Nephron (organoid): Measurements from ENCODE around the gene ZNF341.

Experiments used
- H3K27ac Mint-ChIP-seq, 3 experiments: 2 replicates each; pipeline ENCODE4 v1.8.0; 2020; ENCODE audit warnings: mixed read lengths in 3 of 3, mild to moderate bottlenecking in 2 of 3, moderate library complexity in 1 of 3
- H3K27me3 Mint-ChIP-seq: 2 replicates; pipeline ENCODE4 v1.8.0; 2021; ENCODE audit warnings: low read depth, mild to moderate bottlenecking, moderate library complexity, mixed read lengths
- H3K36me3 Mint-ChIP-seq: 2 replicates; pipeline ENCODE4 v1.8.0; 2020; ENCODE audit warnings: low read depth, mixed read lengths
- H3K4me1 Mint-ChIP-seq: 2 replicates; pipeline ENCODE4 v1.8.0; 2020; ENCODE audit warnings: mixed read lengths
- H3K4me3 Mint-ChIP-seq, 3 experiments: 2 replicates each; pipeline ENCODE4 v1.8.0; 2020; ENCODE audit warnings: mild to moderate bottlenecking in 3 of 3, mixed read lengths in 3 of 3, moderate library complexity in 2 of 3
- H3K9me3 Mint-ChIP-seq: 2 replicates; pipeline ENCODE4 v1.8.0; 2020; ENCODE audit warnings: mixed read lengths
- TF ChIP-seq, protein P1 (sequence below), 3 experiments: fragments of 200-600 bp; sonication (generic); IDR thresholded peaks; one replicate each; pipeline ENCODE4 v1.5.0; 2021; ENCODE audit warnings: antibody characterized with exemption in 3 of 3; ENCODE audit not compliant: unreplicated experiment in 3 of 3

ZNF341 gene

DNA sequence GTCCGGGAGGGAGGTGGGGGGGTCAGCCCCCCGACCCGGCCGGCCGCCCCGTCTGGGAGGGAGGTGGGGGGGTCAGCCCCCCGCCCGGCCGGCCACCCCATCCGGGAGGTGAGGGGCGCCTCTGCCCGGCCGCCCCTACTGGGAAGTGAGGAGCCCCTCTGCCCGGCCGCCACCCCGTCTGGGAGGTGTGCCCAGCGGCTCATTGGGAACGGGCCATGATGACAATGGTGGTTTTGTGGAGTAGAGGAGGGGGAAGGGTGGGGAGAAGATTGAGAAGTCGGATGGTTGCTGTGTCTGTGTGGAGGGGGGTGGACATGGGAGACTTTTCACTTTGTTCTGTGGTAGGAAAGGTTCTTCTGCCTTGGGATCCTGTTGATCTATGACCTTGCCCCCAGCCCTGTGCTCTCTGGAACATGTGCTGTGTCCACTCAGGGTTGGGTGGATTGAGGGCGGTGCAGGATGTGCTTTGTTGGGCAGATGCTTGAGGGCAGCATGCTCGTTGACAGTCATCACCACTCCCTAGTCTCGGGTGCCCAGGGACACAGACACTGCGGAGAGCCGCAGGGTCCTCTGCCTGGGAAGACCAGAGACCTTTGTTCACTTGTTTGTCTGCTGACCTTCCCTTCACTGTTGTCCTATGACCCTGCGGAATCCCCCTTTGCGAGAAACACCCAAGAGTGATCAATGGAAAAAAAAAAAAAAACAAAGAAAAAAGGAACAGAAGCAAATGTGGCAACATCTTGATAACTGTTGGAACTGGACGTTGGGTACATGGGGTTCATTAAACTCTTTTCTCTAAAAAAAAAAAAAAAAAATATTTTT lies 30.0 kb upstream of the ZNF341 start:
- TF ChIP-seq, protein P1, sequence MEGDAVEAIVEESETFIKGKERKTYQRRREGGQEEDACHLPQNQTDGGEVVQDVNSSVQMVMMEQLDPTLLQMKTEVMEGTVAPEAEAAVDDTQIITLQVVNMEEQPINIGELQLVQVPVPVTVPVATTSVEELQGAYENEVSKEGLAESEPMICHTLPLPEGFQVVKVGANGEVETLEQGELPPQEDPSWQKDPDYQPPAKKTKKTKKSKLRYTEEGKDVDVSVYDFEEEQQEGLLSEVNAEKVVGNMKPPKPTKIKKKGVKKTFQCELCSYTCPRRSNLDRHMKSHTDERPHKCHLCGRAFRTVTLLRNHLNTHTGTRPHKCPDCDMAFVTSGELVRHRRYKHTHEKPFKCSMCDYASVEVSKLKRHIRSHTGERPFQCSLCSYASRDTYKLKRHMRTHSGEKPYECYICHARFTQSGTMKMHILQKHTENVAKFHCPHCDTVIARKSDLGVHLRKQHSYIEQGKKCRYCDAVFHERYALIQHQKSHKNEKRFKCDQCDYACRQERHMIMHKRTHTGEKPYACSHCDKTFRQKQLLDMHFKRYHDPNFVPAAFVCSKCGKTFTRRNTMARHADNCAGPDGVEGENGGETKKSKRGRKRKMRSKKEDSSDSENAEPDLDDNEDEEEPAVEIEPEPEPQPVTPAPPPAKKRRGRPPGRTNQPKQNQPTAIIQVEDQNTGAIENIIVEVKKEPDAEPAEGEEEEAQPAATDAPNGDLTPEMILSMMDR (IDR thresholded peaks at IDR 0.05; ENCODE audit: unreplicated experiment in 3 of 3): no peak
- Mint-ChIP-seq H3K9me3 (peaks cover 13% of the 10 kb centered on the region), H3K27me3 (peaks cover 3% of the 10 kb centered on the region), H3K4me3 (no peak overlapping the region), H3K36me3 (peaks cover 4% of the 10 kb centered on the region), H3K27ac (no peak overlapping the region), H3K4me1 (peaks cover 12% of the 10 kb centered on the region)

DNA sequence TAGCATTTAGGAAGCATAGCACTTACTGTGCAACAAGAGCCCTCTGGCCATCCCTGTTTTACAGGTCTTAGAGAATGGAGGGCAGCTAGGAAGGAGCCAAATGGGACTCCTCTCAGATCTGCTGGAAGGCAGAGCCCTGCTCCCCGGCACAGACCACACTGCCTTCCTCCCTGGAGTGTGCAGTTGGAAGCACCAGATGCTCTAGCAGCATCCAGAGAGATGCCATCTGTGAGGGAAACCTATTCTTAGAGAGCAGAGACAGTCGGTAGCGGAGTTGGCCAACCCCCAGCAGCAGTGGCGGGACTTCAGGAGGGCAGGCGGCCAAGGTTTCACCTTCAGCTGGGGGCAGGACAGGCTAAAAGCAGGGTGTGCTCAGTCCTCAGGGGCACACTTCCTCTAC lies 28.9 kb upstream of the ZNF341 start:
- peaks cover 6% of the 10 kb centered on the region for H3K27me3 Mint-ChIP-seq
- peaks cover 7% of the 10 kb centered on the region for H3K9me3 Mint-ChIP-seq
- no peaks in the 10 kb centered on the region for H3K36me3 Mint-ChIP-seq
- no peak overlapping the region for H3K4me3 Mint-ChIP-seq
- TF ChIP-seq, protein P1 (IDR thresholded peaks at IDR 0.05; ENCODE audit: unreplicated experiment in 3 of 3): no peak
- peaks cover 5% of the 10 kb centered on the region for H3K4me1 Mint-ChIP-seq
- no peak overlapping the region for H3K27ac Mint-ChIP-seq

DNA sequence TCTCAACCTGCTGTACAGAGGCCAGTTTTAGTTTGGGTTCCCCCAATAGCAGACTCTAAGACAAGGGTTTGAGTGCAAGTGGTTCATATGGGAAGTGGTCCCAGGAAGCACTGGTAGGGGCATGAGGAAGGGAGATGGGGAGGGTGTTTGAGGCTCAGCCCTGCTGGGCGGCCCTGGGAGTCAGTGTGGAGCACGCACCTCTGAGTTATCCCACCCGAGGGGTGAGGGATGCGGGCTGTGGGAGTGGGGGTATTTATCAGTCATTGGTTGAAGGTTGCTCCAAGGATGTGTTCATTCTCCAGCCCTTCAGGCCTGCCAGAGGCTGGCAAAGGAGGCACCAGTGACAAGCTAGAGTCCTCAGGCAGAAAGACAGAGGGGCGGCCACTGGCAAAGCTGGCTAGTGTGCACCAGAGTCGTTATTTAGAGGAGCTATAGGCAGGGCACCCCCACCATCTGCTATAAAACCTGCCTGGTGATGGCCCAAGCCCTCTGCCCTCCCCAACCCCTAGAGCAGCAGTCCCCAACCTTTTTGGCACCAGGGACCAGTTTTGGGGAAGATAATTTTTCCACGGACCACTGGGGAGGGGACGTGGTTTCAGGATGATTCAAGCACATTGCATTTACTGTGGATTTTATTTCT lies 28.2 kb upstream of the ZNF341 start:
- peaks cover 3% of the 10 kb centered on the region for H3K27me3 Mint-ChIP-seq
- H3K4me3 Mint-ChIP-seq: no peak overlapping the region
- H3K36me3 Mint-ChIP-seq: no peaks in the 10 kb centered on the region
- TF ChIP-seq, protein P1 (IDR thresholded peaks at IDR 0.05; ENCODE audit: unreplicated experiment in 3 of 3): no peak
- peaks cover 4% of the 10 kb centered on the region for H3K9me3 Mint-ChIP-seq
- no peak overlapping the region for H3K27ac Mint-ChIP-seq
- H3K4me1 Mint-ChIP-seq: peaks cover 5% of the 10 kb centered on the region

DNA sequence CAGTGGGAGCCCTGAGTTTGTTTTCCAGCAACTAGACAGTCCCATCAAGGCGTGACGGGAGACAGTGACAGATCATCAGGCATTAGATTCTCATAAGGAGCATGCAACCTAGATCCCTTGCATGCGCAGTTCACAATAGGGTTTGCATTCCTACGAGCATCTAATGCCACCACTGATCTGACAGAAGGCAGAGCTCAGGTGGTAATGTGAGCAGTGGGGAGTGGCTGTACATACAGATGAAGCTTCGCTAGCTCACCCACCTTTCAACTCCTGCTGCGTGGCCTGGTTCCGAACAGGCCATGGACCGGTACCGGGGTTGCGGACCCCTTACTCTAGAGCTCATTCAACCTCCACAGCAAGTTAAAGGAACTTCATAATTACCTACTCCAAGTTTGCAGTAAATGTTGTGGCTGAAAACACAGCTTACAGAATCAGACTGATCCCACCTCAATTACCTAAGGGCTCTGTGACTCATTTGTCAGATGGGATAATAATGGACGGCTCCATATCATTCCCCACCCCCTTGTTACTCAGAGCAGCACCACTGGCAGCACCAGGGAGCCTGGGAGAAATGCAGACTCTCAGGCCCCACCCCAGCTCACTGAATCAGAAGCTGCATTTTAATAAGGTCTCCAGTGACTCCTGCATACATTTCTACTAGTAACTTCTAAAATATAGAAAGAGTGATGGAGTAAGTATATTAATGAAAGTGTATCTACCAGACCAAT lies 27.4 kb upstream of the ZNF341 start:
- H3K4me3 Mint-ChIP-seq: no peak overlapping the region
- peaks cover 3% of the 10 kb centered on the region for H3K27me3 Mint-ChIP-seq
- H3K27ac Mint-ChIP-seq: no peak overlapping the region
- peaks cover 4% of the 10 kb centered on the region for H3K9me3 Mint-ChIP-seq
- TF ChIP-seq, protein P1 (IDR thresholded peaks at IDR 0.05; ENCODE audit: unreplicated experiment in 3 of 3): no peak
- H3K4me1 Mint-ChIP-seq: peaks cover 5% of the 10 kb centered on the region
- no peaks in the 10 kb centered on the region for H3K36me3 Mint-ChIP-seq

DNA sequence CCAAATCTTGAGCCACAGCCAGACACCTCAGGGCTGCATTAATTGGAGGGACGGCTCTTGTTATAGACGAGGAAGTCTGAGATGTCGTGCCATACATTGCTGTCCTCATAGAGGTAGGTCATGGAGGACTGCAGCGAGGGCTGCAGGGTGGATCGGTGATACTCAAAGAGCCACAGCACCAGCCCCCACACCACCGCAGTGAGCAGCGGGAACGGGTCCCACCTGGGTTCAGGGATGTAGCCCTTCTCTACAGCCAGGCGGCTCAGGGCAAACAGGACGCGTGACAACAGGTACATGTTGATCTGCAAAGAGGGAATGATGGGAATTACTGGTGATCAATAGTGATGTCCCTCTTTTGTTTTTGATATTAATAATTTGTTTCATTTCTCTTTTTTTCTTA lies 24.1 kb upstream of the ZNF341 start:
- TF ChIP-seq, protein P1 (IDR thresholded peaks at IDR 0.05; ENCODE audit: unreplicated experiment in 3 of 3): no peak
- H3K27me3 Mint-ChIP-seq: peaks cover 3% of the 10 kb centered on the region
- H3K36me3 Mint-ChIP-seq: no peaks in the 10 kb centered on the region
- H3K27ac Mint-ChIP-seq: no peak overlapping the region
- H3K4me1 Mint-ChIP-seq: peaks cover 5% of the 10 kb centered on the region
- no peaks in the 10 kb centered on the region for H3K9me3 Mint-ChIP-seq
- H3K4me3 Mint-ChIP-seq: no peak overlapping the region
